CD4-positive, alpha-beta memory T cell (primary cell): ENCODE results near the gene ZNF329. TPM values are rescaled to one million over a fixed set of nuclear protein-coding genes. Genes with fewer than 3 reads are reported as not detected.

Experiments used
- CTCF ChIA-PET: fragments of 350-600 bp; sonication (Branson Sonifier 250); formaldehyde crosslinking; loops from one replicate; lab custom pipeline; 2021; ENCODE audit warnings: inconsistent platforms; ENCODE audit not compliant: partially characterized antibody; lab: Charles Lee
- POLR2A ChIA-PET: fragments of 350-600 bp; sonication (Branson Sonifier 250); formaldehyde crosslinking; loops from one replicate; lab custom pipeline; 2021; ENCODE audit not compliant: partially characterized antibody; lab: Charles Lee
- DNase-seq, 5 donors: peaks; one replicate each; pipeline versions ENCODE4 v3.0.0 to v3.0.0-alpha.2; 2020 to 2022; ENCODE audit warnings: mixed read lengths in 1 of 5
- H3K27ac ChIP-seq: one replicate; pipeline ENCODE4 v1.7.0; 2013; ENCODE audit warnings: low read depth, low read length
- H3K27me3 ChIP-seq: 2 replicates; pipeline ENCODE4 v1.7.0; 2013; ENCODE audit warnings: mild to moderate bottlenecking, low read length, moderate library complexity; ENCODE audit not compliant: insufficient read depth
- H3K36me3 ChIP-seq: 2 replicates; pipeline ENCODE4 v1.7.0; 2013; ENCODE audit warnings: mild to moderate bottlenecking, low read length, moderate library complexity; ENCODE audit not compliant: insufficient read depth
- H3K4me1 ChIP-seq: 2 replicates; pipeline ENCODE4 v1.7.0; 2013; ENCODE audit warnings: mild to moderate bottlenecking, low read length, moderate library complexity; ENCODE audit not compliant: insufficient read depth
- H3K4me3 ChIP-seq, 2 donors: one replicate each; pipeline ENCODE4 v1.7.0; 2013; ENCODE audit warnings: low read length in 2 of 2, mild to moderate bottlenecking in 1 of 2
- H3K9me3 ChIP-seq, 2 donors: one replicate each; pipeline ENCODE4 v1.7.0; 2013; ENCODE audit warnings: low read length in 2 of 2, control low read depth in 1 of 2; ENCODE audit not compliant: control insufficient read depth in 1 of 2
- H3K27ac Mint-ChIP-seq, 7 donors: one replicate each; pipeline ENCODE4 v1.8.0; 2020 to 2021; ENCODE audit warnings: mixed read lengths in 7 of 7, mild to moderate bottlenecking in 6 of 7, inconsistent platforms in 3 of 7, moderate library complexity in 3 of 7
- H3K27me3 Mint-ChIP-seq, 2 donors: one replicate each; pipeline ENCODE4 v1.8.0; 2020 to 2021; ENCODE audit warnings: mixed read lengths in 2 of 2
- H3K36me3 Mint-ChIP-seq, 2 donors: one replicate each; pipeline ENCODE4 v1.8.0; 2020 to 2021; ENCODE audit warnings: mixed read lengths in 2 of 2, inconsistent platforms in 1 of 2, mild to moderate bottlenecking in 1 of 2
- H3K4me1 Mint-ChIP-seq, 4 donors: one replicate each; pipeline ENCODE4 v1.8.0; 2020 to 2021; ENCODE audit warnings: mixed read lengths in 4 of 4, mild to moderate bottlenecking in 1 of 4
- H3K4me3 Mint-ChIP-seq, 8 donors: one replicate each; pipeline ENCODE4 v1.8.0; 2020 to 2021; ENCODE audit warnings: mixed read lengths in 8 of 8, mild to moderate bottlenecking in 7 of 8, moderate library complexity in 6 of 8, inconsistent platforms in 3 of 8
- H3K9me3 Mint-ChIP-seq, 8 donors: one replicate each; pipeline ENCODE4 v1.8.0; 2020 to 2021; ENCODE audit warnings: mixed read lengths in 8 of 8, mild to moderate bottlenecking in 5 of 8, inconsistent platforms in 3 of 8, moderate library complexity in 1 of 8
- intact Hi-C: fragments of 100-400 bp; cut with micrococcal nuclease; formaldehyde crosslinking; loops from one replicate; pipeline ENCODE4 v1.15.1; 2023
- polyA plus RNA-seq, 2 donors: library from polyadenylated mRNA; unstranded; fragments of 300-500 nt; fragmentation: Illumina TruSeq; gene quantifications; one replicate each; pipeline ENCODE4 v1.2.3, GENCODE V29; 2021
- total RNA-seq, 2 experiments: library from RNA; stranded (reverse); gene quantifications; one replicate each; pipeline ENCODE4 v1.2.3, GENCODE V29; 2021

ZNF329 gene
- total and polyA plus RNA-seq, 4 experiments from 2014 or later = 2.9 to 17.4 (median 11.1) TPM

- Histone ChIP-seq H3K27me3 (no peaks in the 10 kb centered on the region), H3K9me3 (peaks cover 0 to 3% of the 10 kb centered on the region in 2 donors), H3K27ac (peak within 1 kb of the TSS; percentile 98), H3K4me1 (peaks cover 5% of the 10 kb centered on the region), H3K4me3 (peak within 1 kb of the TSS; percentile 61 to 69), H3K36me3 (no peaks in the 10 kb centered on the region)
- CTCF ChIA-PET = no interaction called here
- peak; percentile 98 to 99 (median 99) for DNase-seq
- H3K9me3 Mint-ChIP-seq = peaks cover 4 to 68% (median 50%) of the 10 kb centered on the region in 8 donors
- peaks cover 0 to 3% of the 10 kb centered on the region in 2 donors for H3K27me3 Mint-ChIP-seq
- H3K4me1 Mint-ChIP-seq = peaks cover 7 to 28% (median 14%) of the 10 kb centered on the region in 4 donors
- peak within 1 kb of the TSS; percentile 100 for H3K27ac Mint-ChIP-seq
- peak within 1 kb of the TSS; percentile 88 to 97 (median 92) for H3K4me3 Mint-ChIP-seq
- intact Hi-C loops = loop anchor here (1.0 to 5.0 kb wide), 3 partner anchors 52 to 181 kb away; partner anchors contain the start of genes ZNF329, ZNF417 and ZNF606
- POLR2A ChIA-PET = interaction anchor here (0.7 to 2.1 kb wide), 3 partner anchors 85 to 181 kb away, joined by 3 to 7 read pairs (median 7); partner anchors contain the start of genes ZNF274 and ZNF606
- H3K36me3 Mint-ChIP-seq = peaks cover 26 to 29% of the 10 kb centered on the region in 2 donors
These were observed 52.6 kb downstream of the ZNF329 start, which contains the start of gene ZSCAN18 for GRCh38 chr19:58097781-58098681. Gene ZSCAN18, minus strand, starts transcription at chr19:58098231. Its CDS starts 7,964 bp downstream, at chr19:58090267.

- Mint-ChIP-seq H3K9me3 (peaks cover 4 to 69% (median 47%) of the 10 kb centered on the region in 8 donors), H3K4me3 (peak overlapping the region; percentile 73 to 97 (median 91)), H3K4me1 (peaks cover 7 to 28% (median 14%) of the 10 kb centered on the region in 4 donors), H3K27ac (peak overlapping the region; percentile 41 to 100 (median 100)), H3K36me3 (peaks cover 25 to 26% of the 10 kb centered on the region in 2 donors), H3K27me3 (peaks cover 0 to 3% of the 10 kb centered on the region in 2 donors)
- Histone ChIP-seq H3K36me3 (no peaks in the 10 kb centered on the region), H3K4me1 (peaks cover 5% of the 10 kb centered on the region), H3K9me3 (peaks cover 0 to 3% of the 10 kb centered on the region in 2 donors), H3K27ac (peak overlapping the region; percentile 98), H3K27me3 (no peaks in the 10 kb centered on the region), H3K4me3 (peak overlapping the region in 1 of 2 donors; percentile 61)
- intact Hi-C loops = loop anchor here (5.0 kb wide), 1 partner anchor 180 kb away; the partner anchor contains the start of gene ZNF417
- ChIA-PET POLR2A (interaction anchor here (2.1 kb wide), 1 partner anchor 86 kb away, joined by 7 read pairs; the partner anchor contains the start of gene ZNF274), CTCF (no interaction called here)
- DNase-seq = peak in 1 of 5 donors; percentile 6
These were observed 53.2 kb downstream of the ZNF329 start for GRCh38 chr19:58097349-58097748.

DNA sequence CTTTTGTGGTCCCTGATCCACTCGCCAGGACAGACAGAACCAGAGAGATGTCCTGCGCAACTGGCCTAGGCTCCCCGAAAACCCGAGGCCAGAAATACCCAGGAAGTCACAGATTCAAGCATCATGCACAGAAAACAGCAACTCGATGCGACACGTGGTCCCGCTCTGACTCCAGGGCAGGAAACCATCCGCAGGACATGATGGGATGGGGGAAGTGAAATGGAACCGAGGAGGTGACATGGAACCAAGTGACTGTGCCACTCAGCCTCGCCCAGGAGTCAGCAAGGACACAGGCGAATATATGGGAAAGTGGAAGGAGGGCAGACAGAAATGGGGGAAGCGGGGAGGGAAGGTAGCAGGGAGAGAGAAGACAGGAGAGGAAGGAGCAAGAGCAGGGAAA, 53.7 kb downstream of the ZNF329 start:
- Histone ChIP-seq H3K4me1 (peaks cover 5% of the 10 kb centered on the region), H3K4me3 (no peak overlapping the region), H3K36me3 (no peaks in the 10 kb centered on the region), H3K27ac (no peak overlapping the region), H3K27me3 (no peaks in the 10 kb centered on the region), H3K9me3 (peaks cover 0 to 3% of the 10 kb centered on the region in 2 donors)
- Mint-ChIP-seq H3K4me3 (peak overlapping the region; percentile 65 to 97 (median 76)), H3K9me3 (peaks cover 4 to 69% (median 49%) of the 10 kb centered on the region in 8 donors), H3K27ac (peak overlapping the region in 6 of 7 donors; percentile 71 to 100 (median 100)), H3K4me1 (peaks cover 7 to 28% (median 14%) of the 10 kb centered on the region in 4 donors), H3K36me3 (peaks cover 25 to 27% of the 10 kb centered on the region in 2 donors), H3K27me3 (peaks cover 0 to 3% of the 10 kb centered on the region in 2 donors)
- ChIA-PET CTCF (no interaction called here), POLR2A (no interaction called here)
- intact Hi-C loops = loop anchor here (5.0 kb wide), 1 partner anchor 180 kb away; the partner anchor contains the start of gene ZNF417
- DNase-seq = no peak

DNA sequence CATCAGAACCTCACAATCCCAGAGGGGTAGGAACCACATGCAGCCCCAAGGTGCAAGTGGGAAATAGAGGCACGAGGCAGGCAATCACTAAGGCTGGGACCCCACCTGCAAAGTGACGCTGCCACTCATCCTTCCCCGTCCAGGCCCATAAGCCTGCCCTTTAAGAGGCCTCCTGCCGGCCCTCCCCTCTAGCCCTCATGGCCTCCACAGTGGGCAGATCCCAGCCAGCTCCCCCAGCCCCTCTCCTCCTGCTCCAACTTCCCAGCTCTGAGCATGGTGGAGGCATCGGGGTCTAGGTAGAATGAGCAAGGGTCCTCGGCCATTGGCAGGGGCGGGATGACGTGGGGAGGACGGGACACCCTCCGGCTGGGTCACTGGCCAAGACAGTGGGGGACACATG, 55.3 kb downstream of the ZNF329 start:
- CTCF ChIA-PET = no interaction called here
- Mint-ChIP-seq H3K9me3 (peaks cover 4 to 74% (median 52%) of the 10 kb centered on the region in 8 donors), H3K4me1 (peaks cover 7 to 28% (median 14%) of the 10 kb centered on the region in 4 donors), H3K4me3 (peak overlapping the region in 1 of 8 donors; percentile 49), H3K27me3 (peaks cover 0 to 3% of the 10 kb centered on the region in 2 donors), H3K27ac (no peak overlapping the region), H3K36me3 (peaks cover 28 to 31% of the 10 kb centered on the region in 2 donors)
- Histone ChIP-seq H3K27me3 (no peaks in the 10 kb centered on the region), H3K4me3 (no peak overlapping the region), H3K9me3 (peaks cover 0 to 9% of the 10 kb centered on the region in 2 donors), H3K36me3 (no peaks in the 10 kb centered on the region), H3K27ac (no peak overlapping the region), H3K4me1 (peaks cover 5% of the 10 kb centered on the region)
- DNase-seq = no peak
- intact Hi-C loops = loop anchor here (5.0 kb wide), 1 partner anchor 178 kb away; the partner anchor contains the start of gene ZNF417
- POLR2A ChIA-PET = no interaction called here

- H3K27me3 ChIP-seq = no peaks in the 10 kb centered on the region
- DNase-seq = no peak
- peaks cover 0 to 13% of the 10 kb centered on the region in 2 donors for H3K9me3 ChIP-seq
- H3K4me1 ChIP-seq = no peaks in the 10 kb centered on the region
- peaks cover 21 to 23% of the 10 kb centered on the region in 2 donors for H3K36me3 Mint-ChIP-seq
- no peaks in the 10 kb centered on the region for H3K36me3 ChIP-seq
- no peak overlapping the region for H3K27ac ChIP-seq
- no peak overlapping the region for H3K4me3 Mint-ChIP-seq
- H3K27ac Mint-ChIP-seq = peak overlapping the region in 2 of 7 donors; percentile 23 to 30
- no peak overlapping the region for H3K4me3 ChIP-seq
- no peaks in the 10 kb centered on the region for H3K27me3 Mint-ChIP-seq
- peaks cover 2 to 20% (median 8%) of the 10 kb centered on the region in 4 donors for H3K4me1 Mint-ChIP-seq
- ChIA-PET POLR2A (interaction anchor here (0.6 kb wide), 1 partner anchor 57 kb away, joined by 3 read pairs; no protein-coding TSS in a partner anchor), CTCF (no interaction called here)
- H3K9me3 Mint-ChIP-seq = peaks cover 0 to 77% (median 43%) of the 10 kb centered on the region in 8 donors
- intact Hi-C loops = no loop called here
These were observed 57.5 kb downstream of the ZNF329 start for GRCh38 chr19:58093071-58093470.

GRCh38 chr19:58091251-58091995, 59.2 kb downstream of the ZNF329 start:
- H3K36me3 ChIP-seq = no peaks in the 10 kb centered on the region
- ChIA-PET CTCF (no interaction called here), POLR2A (interaction anchor here (0.6 to 0.7 kb wide), 2 partner anchors 8 to 199 kb away, joined by 3 to 5 read pairs; no protein-coding TSS in a partner anchor)
- DNase-seq = no peak
- intact Hi-C loops = no loop called here
- H3K4me1 ChIP-seq = no peaks in the 10 kb centered on the region
- no peak overlapping the region for H3K4me3 ChIP-seq
- Mint-ChIP-seq H3K27me3 (no peaks in the 10 kb centered on the region), H3K36me3 (peaks cover 17 to 20% of the 10 kb centered on the region in 2 donors), H3K27ac (peak overlapping the region in 1 of 7 donors; percentile 29), H3K4me1 (peaks cover 0 to 10% (median under 1%) of the 10 kb centered on the region in 4 donors), H3K9me3 (peaks cover 0 to 76% (median 41%) of the 10 kb centered on the region in 8 donors), H3K4me3 (no peak overlapping the region)
- no peaks in the 10 kb centered on the region for H3K27me3 ChIP-seq
- H3K27ac ChIP-seq = no peak overlapping the region
- H3K9me3 ChIP-seq = peaks cover 0 to 16% of the 10 kb centered on the region in 2 donors
